ENCODE measurements around the gene HDAC5. TPM values are rescaled to one million over a fixed set of nuclear protein-coding genes. Genes with fewer than 3 reads are reported as not detected.
"Not testable (repeated sequence)": the region's sequence is repeated elsewhere in the genome, so short reads cannot be mapped to it uniquely, and the experiment has no call there.

The HDAC5 gene
- total RNA-seq, 4 donors from 2014 or later = 42.4 to 71.0 (median 48.4) TPM

DNA sequence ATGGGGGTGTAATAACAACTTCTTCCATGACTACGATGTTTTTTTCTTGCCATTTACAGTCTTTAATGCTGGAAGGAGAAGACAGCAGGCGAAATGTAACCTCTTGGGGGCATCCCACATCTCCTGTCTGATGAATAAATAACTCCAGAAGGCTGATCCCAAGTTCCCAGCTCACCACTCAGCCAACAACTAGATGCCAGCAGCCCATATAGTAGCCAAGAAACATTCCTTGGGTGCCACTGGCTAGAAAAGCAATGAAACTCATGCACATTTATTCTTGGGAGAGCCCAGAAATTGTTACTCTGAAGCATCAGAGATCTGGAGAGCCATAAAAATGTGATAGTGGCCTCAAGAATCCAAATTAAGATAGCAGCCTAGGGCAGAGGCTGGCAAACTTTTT lies 86.0 kb downstream of the HDAC5 start:
- H3K36me3 ChIP-seq = peaks cover 0 to 53% (median 0%) of the 10 kb centered on the region in 3 donors
- H3K4me1 ChIP-seq = peaks cover 0 to 15% (median 0%) of the 10 kb centered on the region in 4 donors
- no peak overlapping the region for H3K4me3 ChIP-seq
- no peak overlapping the region for H3K27ac ChIP-seq
- no peaks in the 10 kb centered on the region for H3K9me3 ChIP-seq
- no peak for DNase-seq
- no peak for TF ChIP-seq CTCF (IDR thresholded peaks at IDR 0.05)
- TF ChIP-seq POLR2A (IDR thresholded peaks at IDR 0.05) = no peak
- no peaks in the 10 kb centered on the region for H3K27me3 ChIP-seq

- H3K4me3 ChIP-seq = not testable (repeated sequence)
- peaks cover 0 to 59% (median 0%) of the 10 kb centered on the region in 3 donors for H3K36me3 ChIP-seq
Measured at GRCh38 chr17:44034688-44035087, 88.8 kb downstream of the HDAC5 start.

DNA sequence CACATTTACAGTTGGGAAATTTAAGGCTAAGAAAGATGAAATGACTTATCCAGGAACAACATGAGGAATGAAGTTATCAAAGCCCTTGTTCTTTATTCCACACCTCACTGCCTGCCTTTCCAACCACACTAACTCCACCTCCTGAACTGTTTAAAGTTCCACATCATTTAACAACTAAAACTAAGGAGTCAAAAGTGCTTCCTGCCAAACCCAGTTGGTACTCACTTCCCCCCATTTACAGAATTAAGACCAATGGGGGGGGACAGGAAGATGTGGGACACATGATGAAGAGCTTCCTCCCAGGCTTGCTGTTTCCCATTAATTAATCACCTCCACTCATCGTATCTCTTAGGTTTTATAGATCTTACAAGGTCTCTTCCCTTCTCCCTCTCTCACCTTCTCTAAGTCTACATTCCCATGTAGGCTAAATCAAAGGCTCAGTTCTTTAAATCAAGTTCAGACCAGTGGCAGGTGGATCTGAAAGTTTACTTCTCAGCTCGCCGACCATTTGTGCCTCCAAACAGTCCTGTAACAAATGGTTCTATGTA lies 89.5 kb downstream of the HDAC5 start:
- Histone ChIP-seq H3K27ac (no peak overlapping the region), H3K4me1 (peaks cover 0 to 3% (median 0%) of the 10 kb centered on the region in 4 donors), H3K36me3 (peaks cover 0 to 54% (median 0%) of the 10 kb centered on the region in 3 donors), H3K27me3 (no peaks in the 10 kb centered on the region), H3K4me3 (no peak overlapping the region), H3K9me3 (no peaks in the 10 kb centered on the region)
- DNase-seq = no peak
- no peak for TF ChIP-seq CTCF (IDR thresholded peaks at IDR 0.05)
- TF ChIP-seq POLR2A (IDR thresholded peaks at IDR 0.05) = no peak

More at GRCh38 chr17:44034688-44035087, 88.8 kb downstream of the HDAC5 start:
- H3K27ac ChIP-seq, DNase-seq, H3K4me1 ChIP-seq, H3K9me3 ChIP-seq, H3K27me3 ChIP-seq: not testable (repeated sequence)

- no peaks in the 10 kb centered on the region for H3K27me3 ChIP-seq
- no peaks in the 10 kb centered on the region for H3K4me1 ChIP-seq
- no peak overlapping the region for H3K27ac ChIP-seq
- no peak for DNase-seq
- H3K36me3 ChIP-seq = peaks cover 0 to 25% (median 0%) of the 10 kb centered on the region in 3 donors
- TF ChIP-seq POLR2A (IDR thresholded peaks at IDR 0.05) = no peak
- TF ChIP-seq CTCF (IDR thresholded peaks at IDR 0.05) = no peak
- no peaks in the 10 kb centered on the region for H3K9me3 ChIP-seq
- H3K4me3 ChIP-seq = no peak overlapping the region
Measured at GRCh38 chr17:44030482-44030881, 93.0 kb downstream of the HDAC5 start.

GRCh38 chr17:44029736-44030135 lies 93.7 kb downstream of the HDAC5 start:
- Histone ChIP-seq H3K36me3 (peaks cover 0 to 25% (median 0%) of the 10 kb centered on the region in 3 donors), H3K9me3 (no peaks in the 10 kb centered on the region), H3K27ac (no peak overlapping the region), H3K27me3 (no peaks in the 10 kb centered on the region), H3K4me1 (no peaks in the 10 kb centered on the region), H3K4me3 (no peak overlapping the region)
- no peak for TF ChIP-seq CTCF (IDR thresholded peaks at IDR 0.05)
- TF ChIP-seq POLR2A (IDR thresholded peaks at IDR 0.05) = no peak
- DNase-seq = no peak

Small RNA genes lying within 50 kb of the gene (small RNA-seq; reads per million reads assigned to genes)
- gene RNU6-131P = 0 reads per million in 2 donors

Other genes starting within 250 kb of the HDAC5 start
- 1 to 10 TPM in 2 of 4 donors, under 1 TPM in 1, not detected in 1; 0.53 to 1.3 (median 1.2) TPM for gene MPP2, start 216.1 kb downstream of the HDAC5 start, total RNA-seq
- gene PPY, start 181.2 kb downstream of the HDAC5 start, total RNA-seq = not detected
- gene PYY, start 169.7 kb downstream of the HDAC5 start, total RNA-seq = 10 to 100 TPM in 2 of 4 donors, 1 to 10 TPM in 1, not detected in 1; 7.5 to 58.0 (median 27.5) TPM
- gene NAGS, start 119.0 kb downstream of the HDAC5 start, total RNA-seq = 10 to 100 TPM in 3 of 4 donors, 1 to 10 TPM in 1; 8.3 to 74.1 (median 57.3) TPM
- gene TMEM101, start 108.7 kb downstream of the HDAC5 start, total RNA-seq = 10 to 100 TPM in 3 of 4 donors, 1 to 10 TPM in 1; 8.3 to 20.9 (median 17.5) TPM
- gene LSM12, start 57.0 kb downstream of the HDAC5 start, total RNA-seq = 10 to 100 TPM; 10.7 to 28.4 (median 26.1) TPM
- gene G6PC3, start 52.9 kb downstream of the HDAC5 start, total RNA-seq = 10 to 100 TPM in 3 of 4 donors, 1 to 10 TPM in 1; 8.3 to 48.9 (median 33.8) TPM
- gene HROB, start 18.3 kb upstream of the HDAC5 start, total RNA-seq = 1 to 10 TPM in 3 of 4 donors, under 1 TPM in 1; 0.53 to 5.8 (median 1.6) TPM
- gene ASB16, start 47.1 kb upstream of the HDAC5 start, total RNA-seq = under 1 TPM in 1 of 4 donors, not detected in 3; 0.57 TPM
- gene TMUB2, start 63.3 kb upstream of the HDAC5 start, total RNA-seq = 10 to 100 TPM; 19.8 to 66.6 (median 52.7) TPM
- gene ATXN7L3, start 76.2 kb upstream of the HDAC5 start, total RNA-seq = 10 to 100 TPM; 51.7 to 92.6 (median 65.7) TPM
- 100 to 1,000 TPM in 1 of 4 donors, 10 to 100 TPM in 3; 58.4 to 167 (median 77.7) TPM for gene UBTF, start 96.0 kb upstream of the HDAC5 start, total RNA-seq
- not detected for gene SLC4A1, start 144.5 kb upstream of the HDAC5 start, total RNA-seq
- gene RUNDC3A, start 185.0 kb upstream of the HDAC5 start, total RNA-seq = 10 to 100 TPM in 1 of 4 donors, 1 to 10 TPM in 2, under 1 TPM in 1; 0.88 to 14.9 (median 3.8) TPM
- 100 to 1,000 TPM in 3 of 4 donors, 10 to 100 TPM in 1; 97.7 to 155 (median 129) TPM for gene SLC25A39, start 201.2 kb upstream of the HDAC5 start, total RNA-seq
- 100 to 1,000 TPM; 145 to 678 (median 492) TPM for gene GRN, start 221.7 kb upstream of the HDAC5 start, total RNA-seq
- 1 to 10 TPM in 1 of 4 donors, under 1 TPM in 2, not detected in 1; 0.27 to 5.0 (median 0.88) TPM for gene FAM171A2, start 240.2 kb upstream of the HDAC5 start, total RNA-seq